A673 (cell line): ENCODE data around the gene STAU1. TPM values are rescaled to one million over a fixed set of nuclear protein-coding genes. Genes with fewer than 3 reads are reported as not detected.
A peak's percentile ranks its signal among the peaks of the same experiment; 100 is the strongest.

ENCODE experiments used
- BruUV-seq: library from RNA; stranded (reverse); fragments of 400-500 nt; replicated peaks from 2 replicates; lab custom pipeline; 2021; lab: Mats Ljungman, UMichigan
- CTCF ChIA-PET: fragments of 300-600 bp; sonication (Branson Sonifier 250); formaldehyde crosslinking; loops from one replicate; lab custom pipeline; 2022; ENCODE audit warnings: antibody characterized with exemption; lab: Charles Lee
- POLR2A ChIA-PET: fragments of 300-600 bp; sonication (Branson Sonifier 250); formaldehyde crosslinking; loops from one replicate; lab custom pipeline; 2022; ENCODE audit warnings: antibody characterized with exemption; ENCODE audit not compliant: low non-redundant PET; lab: Charles Lee
- DNase-seq: peaks from one replicate; pipeline ENCODE4 v3.0.0-alpha.2; 2015; ENCODE audit warnings: low spot score
- H3K27ac ChIP-seq: fragments of 200-600 bp; sonication (generic); 2 replicates; pipeline ENCODE4 v1.5.1; 2016; ENCODE audit warnings: mixed run types, low read depth, mild to moderate bottlenecking, mixed read lengths, antibody characterized with exemption, low read length; ENCODE audit not compliant: poor library complexity, severe bottlenecking
- H3K27me3 ChIP-seq: fragments of 200-600 bp; sonication (generic); replicated peaks from 2 replicates; pipeline ENCODE4 v1.6.1; 2017; ENCODE audit warnings: mixed run types, low read depth, mild to moderate bottlenecking, mixed read lengths, antibody characterized with exemption, low read length; ENCODE audit not compliant: insufficient read depth, poor library complexity
- H3K36me3 ChIP-seq: fragments of 200-600 bp; sonication (generic); 2 replicates; pipeline ENCODE4 v1.6.1; 2016; ENCODE audit warnings: mixed run types, mild to moderate bottlenecking, mixed read lengths, antibody characterized with exemption, low read length; ENCODE audit not compliant: insufficient read depth, poor library complexity, severe bottlenecking
- H3K4me1 ChIP-seq: fragments of 200-600 bp; sonication (generic); 2 replicates; pipeline ENCODE4 v1.6.1; 2017; ENCODE audit warnings: mixed run types, mild to moderate bottlenecking, mixed read lengths, antibody characterized with exemption, low read length; ENCODE audit not compliant: insufficient read depth, poor library complexity, severe bottlenecking
- H3K4me3 ChIP-seq: fragments of 200-600 bp; sonication (generic); 2 replicates; pipeline ENCODE4 v1.5.1; 2016; ENCODE audit warnings: low read depth, mixed run types, mild to moderate bottlenecking, mixed read lengths, low read length; ENCODE audit not compliant: poor library complexity, severe bottlenecking
- H3K9me3 ChIP-seq: fragments of 200-600 bp; sonication (generic); 2 replicates; pipeline ENCODE4 v1.6.1; 2016; ENCODE audit warnings: mixed run types, low read depth, mild to moderate bottlenecking, mixed read lengths, antibody characterized with exemption, low read length; ENCODE audit not compliant: poor library complexity, severe bottlenecking
- EZH2 ChIP-seq: fragments of 200-600 bp; sonication (generic); IDR thresholded peaks from 2 replicates; pipeline ENCODE4 v1.6.1; 2017; ENCODE audit warnings: borderline replicate concordance, low read depth, mild to moderate bottlenecking, mixed read lengths, antibody characterized with exemption, low read length; ENCODE audit not compliant: poor library complexity, severe bottlenecking
- intact Hi-C: fragments of 100-400 bp; cut with micrococcal nuclease; formaldehyde crosslinking; loops from one replicate; pipeline ENCODE4 v1.10.0; 2022; ENCODE audit not compliant: unreplicated experiment
- total RNA-seq: library from RNA; stranded (reverse); gene quantifications from 2 replicates; pipeline ENCODE4 v1.2.3, GENCODE V29; 2021
- TF ChIP-seq, protein P1 (sequence below): fragments of 300-800, 200-600 bp; sonication (generic); conservative IDR thresholded peaks from 2 replicates; pipeline ENCODE4 v1.5.1; 2017; ENCODE audit warnings: low read depth, mild to moderate bottlenecking, antibody characterized with exemption, low read length, moderate library complexity, mixed read lengths

STAU1 gene
- total RNA-seq, 1 experiment from 2014 or later, result 104 TPM

- Histone ChIP-seq H3K4me3 (no peak overlapping the region), H3K27ac (peak overlapping the region; percentile 12), H3K27me3 (no peaks in the 10 kb centered on the region), H3K9me3 (no peaks in the 10 kb centered on the region), H3K36me3 (peaks cover 4% of the 10 kb centered on the region), H3K4me1 (peaks cover 26% of the 10 kb centered on the region)
- CTCF ChIA-PET, result interaction anchor here (0.6 kb wide), 1 partner anchor 151 kb away, joined by 4 read pairs; no protein-coding TSS in a partner anchor
- no TSS peak for BruUV-seq
- intact Hi-C loops, result no loop called here
- POLR2A ChIA-PET, result no interaction called here
- no peak for TF ChIP-seq EZH2
- TF ChIP-seq, protein P1, sequence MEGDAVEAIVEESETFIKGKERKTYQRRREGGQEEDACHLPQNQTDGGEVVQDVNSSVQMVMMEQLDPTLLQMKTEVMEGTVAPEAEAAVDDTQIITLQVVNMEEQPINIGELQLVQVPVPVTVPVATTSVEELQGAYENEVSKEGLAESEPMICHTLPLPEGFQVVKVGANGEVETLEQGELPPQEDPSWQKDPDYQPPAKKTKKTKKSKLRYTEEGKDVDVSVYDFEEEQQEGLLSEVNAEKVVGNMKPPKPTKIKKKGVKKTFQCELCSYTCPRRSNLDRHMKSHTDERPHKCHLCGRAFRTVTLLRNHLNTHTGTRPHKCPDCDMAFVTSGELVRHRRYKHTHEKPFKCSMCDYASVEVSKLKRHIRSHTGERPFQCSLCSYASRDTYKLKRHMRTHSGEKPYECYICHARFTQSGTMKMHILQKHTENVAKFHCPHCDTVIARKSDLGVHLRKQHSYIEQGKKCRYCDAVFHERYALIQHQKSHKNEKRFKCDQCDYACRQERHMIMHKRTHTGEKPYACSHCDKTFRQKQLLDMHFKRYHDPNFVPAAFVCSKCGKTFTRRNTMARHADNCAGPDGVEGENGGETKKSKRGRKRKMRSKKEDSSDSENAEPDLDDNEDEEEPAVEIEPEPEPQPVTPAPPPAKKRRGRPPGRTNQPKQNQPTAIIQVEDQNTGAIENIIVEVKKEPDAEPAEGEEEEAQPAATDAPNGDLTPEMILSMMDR, result no peak
- peak; percentile 9 for DNase-seq
Measured at GRCh38 chr20:49179368-49180277, 8.5 kb downstream of the STAU1 start.

DNA sequence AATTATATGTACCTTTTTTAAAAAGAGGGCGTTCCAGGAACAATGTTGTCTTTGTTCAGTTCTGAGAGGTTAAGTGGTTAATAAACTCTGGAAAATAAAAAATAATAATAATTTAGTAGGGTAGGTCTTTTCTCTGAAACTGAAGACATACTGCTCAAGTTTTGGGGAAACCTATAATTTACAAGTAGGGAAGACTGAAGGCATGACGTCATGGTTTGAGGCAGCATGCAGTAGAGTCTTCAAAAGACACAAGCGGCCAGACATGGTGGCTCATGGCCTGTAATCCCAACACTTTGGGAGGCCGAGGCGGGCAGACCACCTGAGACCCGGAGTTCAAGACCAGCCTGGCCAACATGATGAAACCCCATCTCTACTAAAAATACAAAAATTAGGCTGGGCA is 14.0 kb downstream of the STAU1 start:
- no peak for DNase-seq
- no TSS peak for BruUV-seq
- CTCF ChIA-PET, result no interaction called here
- TF ChIP-seq EZH2, result no peak
- TF ChIP-seq, protein P1, result no peak
- Histone ChIP-seq H3K27ac (no peak overlapping the region), H3K9me3 (no peaks in the 10 kb centered on the region), H3K4me3 (no peak overlapping the region), H3K27me3 (no peaks in the 10 kb centered on the region), H3K4me1 (no peaks in the 10 kb centered on the region), H3K36me3 (peaks cover 13% of the 10 kb centered on the region)
- intact Hi-C loops, result no loop called here
- POLR2A ChIA-PET, result no interaction called here

DNA sequence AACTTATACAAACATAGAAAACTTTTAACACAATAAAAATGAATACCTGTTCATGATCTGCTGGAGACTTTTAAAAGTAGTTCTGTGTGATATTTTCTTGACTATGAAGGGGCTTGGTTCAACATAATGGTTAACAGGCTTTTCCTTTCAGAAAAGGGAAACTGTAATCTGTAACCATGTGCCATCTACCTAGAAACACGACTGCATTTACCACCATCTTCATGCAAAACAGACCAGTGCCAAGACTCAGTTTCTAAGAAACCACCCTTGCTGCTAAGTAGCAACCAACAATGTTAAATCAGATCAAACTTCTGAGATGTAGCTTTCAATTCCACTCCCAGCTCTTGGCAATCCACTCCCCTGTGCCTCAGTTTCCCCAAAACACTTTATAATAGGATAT is 15.7 kb downstream of the STAU1 start:
- BruUV-seq, result TSS peak; percentile 12

More for the DNA sequence above, 15.7 kb downstream of the STAU1 start:
- Histone ChIP-seq H3K4me3 (no peak overlapping the region), H3K36me3 (peaks cover 8% of the 10 kb centered on the region), H3K9me3 (no peaks in the 10 kb centered on the region), H3K4me1 (peaks cover 12% of the 10 kb centered on the region), H3K27ac (no peak overlapping the region), H3K27me3 (no peaks in the 10 kb centered on the region)
- CTCF ChIA-PET, result no interaction called here
- intact Hi-C loops, result no loop called here
- POLR2A ChIA-PET, result no interaction called here
- TF ChIP-seq, protein P1, result no peak
- no peak for TF ChIP-seq EZH2
- DNase-seq, result no peak
